Activated CD8-positive, alpha-beta memory T cell treated with anti-CD3 and anti-CD28 coated beads, Interleukin-2, amount 50 U/mL, for 24 hours (primary cell): ENCODE data around the gene FSTL1.
A peak's percentile ranks its signal among the peaks of the same experiment; 100 is the strongest.

ENCODE experiments used
- DNase-seq: peaks from one replicate; pipeline ENCODE4 v3.0.0-alpha.2; 2020; ENCODE audit errors: extremely low read depth

The FSTL1 gene

GRCh38 chr3:120355486-120355885 is 95.3 kb downstream of the FSTL1 start:
- DNase-seq, result no peak

GRCh38 chr3:120353463-120353862 is 97.3 kb downstream of the FSTL1 start:
- no peak for DNase-seq

GRCh38 chr3:120352017-120352416 is 98.8 kb downstream of the FSTL1 start:
- no peak for DNase-seq

- no peak for DNase-seq
These were observed 100.3 kb downstream of the FSTL1 start for GRCh38 chr3:120350401-120350941.

GRCh38 chr3:120349855-120350125 is 101.0 kb downstream of the FSTL1 start:
- DNase-seq, result no peak

GRCh38 chr3:120348991-120349854 is 101.6 kb downstream of the FSTL1 start, which contains the start of gene LRRC58:
Gene LRRC58 (minus strand): TSS chr3:120349354. CDS start chr3:120349243, 111 bp downstream.
- peak; percentile 58 for DNase-seq

GRCh38 chr3:120348065-120348990 is 102.5 kb downstream of the FSTL1 start:
- no peak for DNase-seq

- no peak for DNase-seq
These were observed 106.4 kb downstream of the FSTL1 start for GRCh38 chr3:120344349-120344748.
